CD4-positive, CD25-positive, alpha-beta regulatory T cell (primary cell): Measurements from ENCODE around the gene TRAF7. TPM values are rescaled to one million over a fixed set of nuclear protein-coding genes. Genes with fewer than 3 reads are reported as not detected.
"Not testable (repeated sequence)": the region's sequence is repeated elsewhere in the genome, so short reads cannot be mapped to it uniquely, and the experiment has no call there.

Experiments used
- ATAC-seq, 2 donors: fragments of 150-1000 bp; cut with Tn5 transposase; one replicate each; pipeline ENCODE4 v1.10.0; 2021; ENCODE audit warnings: low read depth in 2 of 2, moderate number of reproducible peaks in 2 of 2, moderate library complexity in 1 of 2
- DNase-seq, 3 donors: peaks; one replicate each; pipeline versions ENCODE4 v3.0.0 to v3.0.0-alpha.2; 2012 to 2022; ENCODE audit warnings: mixed read lengths in 1 of 3
- H3K27ac ChIP-seq: one replicate; pipeline ENCODE4 v1.7.0; 2013; ENCODE audit warnings: mild to moderate bottlenecking, low read length; ENCODE audit not compliant: insufficient read depth, poor library complexity, severe bottlenecking
- H3K27me3 ChIP-seq: one replicate; pipeline ENCODE4 v1.7.0; 2013; ENCODE audit warnings: low read length; ENCODE audit not compliant: control insufficient read depth, insufficient read depth
- H3K36me3 ChIP-seq: one replicate; pipeline ENCODE4 v1.7.0; 2013; ENCODE audit warnings: mild to moderate bottlenecking, low read length, moderate library complexity; ENCODE audit not compliant: control insufficient read depth, insufficient read depth
- H3K4me1 ChIP-seq: 2 replicates; pipeline ENCODE4 v1.7.0; 2013; ENCODE audit warnings: mild to moderate bottlenecking, low read length; ENCODE audit not compliant: insufficient read depth, control insufficient read depth, poor library complexity, severe bottlenecking
- H3K4me3 ChIP-seq: one replicate; pipeline ENCODE4 v1.7.0; 2013; ENCODE audit warnings: low read depth, mild to moderate bottlenecking, low read length, moderate library complexity
- H3K9me3 ChIP-seq, 2 experiments: 1 replicate in 1 of 2; 2 replicates in 1 of 2; pipeline ENCODE4 v1.7.0; 2013; ENCODE audit warnings: low read length in 2 of 2, mild to moderate bottlenecking in 1 of 2, moderate library complexity in 1 of 2; ENCODE audit not compliant: control insufficient read depth in 2 of 2
- H3K27ac Mint-ChIP-seq, 3 donors: one replicate each; pipeline ENCODE4 v1.8.0; 2020 to 2022; ENCODE audit warnings: mild to moderate bottlenecking in 3 of 3, mixed read lengths in 3 of 3, moderate library complexity in 2 of 3
- H3K27me3 Mint-ChIP-seq: one replicate; pipeline ENCODE4 v1.8.0; 2022; ENCODE audit warnings: mild to moderate bottlenecking, mixed read lengths
- H3K36me3 Mint-ChIP-seq: one replicate; pipeline ENCODE4 v1.8.0; 2020; ENCODE audit warnings: mixed read lengths
- H3K4me1 Mint-ChIP-seq, 4 donors: one replicate each; pipeline ENCODE4 v1.8.0; 2020 to 2022; ENCODE audit warnings: mixed read lengths in 4 of 4, mild to moderate bottlenecking in 1 of 4
- H3K4me3 Mint-ChIP-seq, 4 donors: one replicate each; pipeline ENCODE4 v1.8.0; 2020 to 2022; ENCODE audit warnings: mild to moderate bottlenecking in 4 of 4, mixed read lengths in 4 of 4, moderate library complexity in 3 of 4
- H3K9me3 Mint-ChIP-seq, 7 donors: one replicate each; pipeline ENCODE4 v1.8.0; 2020 to 2022; ENCODE audit warnings: mixed read lengths in 7 of 7, mild to moderate bottlenecking in 3 of 7, moderate library complexity in 2 of 7
- polyA plus RNA-seq, 4 donors: library from polyadenylated mRNA; unstranded; fragments of 300-500 nt; fragmentation: Illumina TruSeq; gene quantifications; one replicate each; pipeline ENCODE4 v1.2.3, GENCODE V29; 2021
- total RNA-seq: library from RNA; stranded (reverse); gene quantifications from one replicate; pipeline ENCODE4 v1.2.3, GENCODE V29; 2022

TRAF7 gene
- total and polyA plus RNA-seq, 5 donors from 2014 or later, result 4.0 to 33.4 (median 4.9) TPM

DNA sequence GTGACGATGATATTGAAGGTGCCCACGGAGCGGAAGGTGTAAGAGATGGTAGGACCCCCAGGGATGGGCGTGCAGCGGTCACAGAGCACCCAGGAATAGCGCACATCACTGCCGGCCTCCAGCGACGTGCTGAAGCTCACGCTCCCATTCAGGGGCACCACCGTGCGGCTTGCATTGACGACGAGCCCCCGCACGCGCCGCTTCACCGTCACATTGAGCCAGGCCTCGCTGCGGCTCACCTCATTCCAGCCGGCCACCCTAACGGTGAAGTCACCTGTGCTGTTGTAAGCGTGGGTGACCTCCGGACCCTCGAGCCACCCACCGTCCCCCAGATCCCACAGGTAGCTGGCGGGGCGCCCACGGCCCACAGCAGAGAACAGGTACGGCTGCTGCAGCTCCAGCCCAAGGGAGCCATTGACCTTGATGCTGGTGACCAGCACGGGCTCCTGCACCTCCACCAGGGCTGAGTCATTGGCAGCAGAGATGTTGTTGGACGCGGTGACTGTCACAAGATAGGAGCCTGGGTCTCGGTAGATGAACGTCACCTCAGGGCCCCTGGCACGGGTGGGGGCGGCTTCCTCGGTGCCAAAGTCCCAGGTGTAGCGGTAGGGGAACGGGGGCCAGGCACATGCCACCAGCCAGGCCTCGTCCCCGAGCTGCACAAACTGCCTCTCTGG, 45.1 kb upstream of the TRAF7 start:
- not testable (repeated sequence) for H3K27ac ChIP-seq, H3K4me1 Mint-ChIP-seq, ATAC-seq, H3K4me3 Mint-ChIP-seq, H3K36me3 Mint-ChIP-seq, H3K27me3 Mint-ChIP-seq, H3K4me1 ChIP-seq, DNase-seq, H3K4me3 ChIP-seq, H3K27me3 ChIP-seq, H3K9me3 Mint-ChIP-seq, H3K27ac Mint-ChIP-seq, H3K36me3 ChIP-seq, H3K9me3 ChIP-seq

DNA sequence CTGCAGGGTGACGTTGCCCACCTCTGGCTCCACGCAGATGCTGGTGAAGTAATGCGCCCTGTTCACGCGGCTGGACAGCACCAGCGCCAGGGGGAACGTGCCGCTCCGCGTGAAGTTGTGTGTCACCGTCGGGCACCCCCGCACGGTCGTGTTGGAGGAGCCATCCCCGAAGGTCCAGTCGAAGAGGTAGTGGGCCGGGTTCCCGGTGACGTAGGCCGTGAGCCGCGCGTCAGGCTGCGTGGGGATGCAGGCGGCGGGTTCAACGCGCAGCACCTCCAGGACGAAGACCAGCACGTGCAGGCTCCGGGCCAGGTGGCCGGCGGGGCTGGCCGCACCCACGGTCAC, 44.6 kb upstream of the TRAF7 start:
- H3K27me3 ChIP-seq, ATAC-seq, H3K4me1 Mint-ChIP-seq, H3K27ac ChIP-seq, H3K36me3 Mint-ChIP-seq, H3K36me3 ChIP-seq, H3K4me3 ChIP-seq, H3K27ac Mint-ChIP-seq, H3K9me3 ChIP-seq, H3K9me3 Mint-ChIP-seq, H3K27me3 Mint-ChIP-seq, DNase-seq, H3K4me1 ChIP-seq, H3K4me3 Mint-ChIP-seq: not testable (repeated sequence)

DNA sequence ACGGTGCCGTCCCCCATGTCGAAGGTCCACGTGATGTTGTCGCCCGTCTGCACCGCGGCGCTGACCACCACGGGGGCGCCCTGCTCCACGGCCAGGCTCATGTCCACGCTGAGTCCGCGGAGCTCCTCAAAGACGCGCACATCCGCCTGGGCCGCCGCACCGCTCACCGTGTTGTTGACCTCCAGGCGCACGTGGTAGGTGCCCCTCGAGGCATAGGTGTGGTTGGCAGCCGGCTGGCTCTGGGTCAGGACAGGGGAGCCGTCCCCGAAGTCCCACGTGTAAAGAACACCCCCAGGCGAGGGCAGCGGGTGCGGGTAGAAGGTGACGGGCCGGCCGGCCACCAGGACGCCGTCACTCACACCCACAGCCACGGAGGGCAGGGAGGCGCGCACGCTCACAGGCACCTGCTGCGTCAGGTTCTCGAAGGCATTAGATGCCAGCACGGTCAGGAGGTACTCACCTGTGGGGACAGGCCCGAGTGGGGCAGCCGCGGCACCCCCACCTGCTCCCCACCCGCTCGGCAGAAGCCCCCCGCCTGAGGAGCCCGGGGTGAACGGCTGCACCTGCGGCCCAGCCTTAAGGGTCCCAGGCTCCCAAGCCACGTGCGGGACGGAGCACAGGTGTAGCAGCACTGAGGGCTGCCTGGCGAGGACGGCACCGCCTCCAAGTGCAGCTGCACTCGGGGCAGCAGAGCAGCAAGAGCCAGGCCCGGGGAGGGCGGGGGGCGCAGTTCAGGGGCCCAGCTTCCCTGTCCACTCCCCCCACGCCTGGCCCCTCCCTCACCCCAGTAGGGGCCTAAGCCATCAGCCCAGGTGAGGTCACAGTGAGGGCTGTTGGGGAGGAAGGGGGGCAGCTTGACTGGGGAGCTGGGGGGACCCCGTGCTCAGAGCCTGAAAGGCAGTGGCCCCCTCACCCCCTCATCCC, 43.9 kb upstream of the TRAF7 start:
- not testable (repeated sequence) for H3K9me3 ChIP-seq, H3K36me3 ChIP-seq, H3K27me3 ChIP-seq, H3K27ac ChIP-seq, ATAC-seq, H3K4me3 ChIP-seq, H3K36me3 Mint-ChIP-seq, H3K4me1 ChIP-seq, H3K4me3 Mint-ChIP-seq, H3K9me3 Mint-ChIP-seq, H3K4me1 Mint-ChIP-seq, DNase-seq, H3K27me3 Mint-ChIP-seq, H3K27ac Mint-ChIP-seq

DNA sequence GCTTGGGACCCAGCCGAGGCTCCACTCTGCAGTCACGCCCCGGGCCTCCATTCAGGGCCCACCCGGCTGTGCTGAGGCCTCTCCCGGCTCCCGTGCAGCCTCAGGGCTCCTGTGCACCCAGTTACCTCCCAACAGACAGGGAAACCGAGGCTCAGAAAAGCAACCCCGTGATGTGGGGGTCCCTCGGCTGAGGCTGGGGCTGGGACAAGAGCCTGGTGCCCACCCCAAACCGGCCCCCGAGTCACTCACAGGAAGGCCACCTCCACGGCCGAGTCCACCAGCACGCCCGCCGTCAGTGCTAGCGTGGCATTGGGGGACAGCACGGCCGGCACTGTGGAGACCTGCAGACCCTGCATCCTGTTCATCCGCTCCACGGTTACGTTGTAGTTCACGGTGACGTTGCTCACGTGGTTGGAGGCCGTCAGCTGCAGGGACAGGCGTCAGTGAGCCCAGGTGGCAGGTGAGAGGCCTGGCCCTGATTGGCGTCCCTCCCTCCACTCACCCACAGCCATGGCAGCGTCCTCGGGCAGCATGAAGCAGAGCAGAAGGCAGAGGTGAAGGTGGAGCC, 43.0 kb upstream of the TRAF7 start:
- H3K27me3 ChIP-seq, H3K36me3 ChIP-seq, H3K36me3 Mint-ChIP-seq, ATAC-seq, H3K4me1 Mint-ChIP-seq, H3K27me3 Mint-ChIP-seq, H3K4me3 Mint-ChIP-seq, H3K27ac Mint-ChIP-seq, H3K4me3 ChIP-seq, DNase-seq, H3K4me1 ChIP-seq, H3K9me3 Mint-ChIP-seq, H3K9me3 ChIP-seq, H3K27ac ChIP-seq: not testable (repeated sequence)

DNA sequence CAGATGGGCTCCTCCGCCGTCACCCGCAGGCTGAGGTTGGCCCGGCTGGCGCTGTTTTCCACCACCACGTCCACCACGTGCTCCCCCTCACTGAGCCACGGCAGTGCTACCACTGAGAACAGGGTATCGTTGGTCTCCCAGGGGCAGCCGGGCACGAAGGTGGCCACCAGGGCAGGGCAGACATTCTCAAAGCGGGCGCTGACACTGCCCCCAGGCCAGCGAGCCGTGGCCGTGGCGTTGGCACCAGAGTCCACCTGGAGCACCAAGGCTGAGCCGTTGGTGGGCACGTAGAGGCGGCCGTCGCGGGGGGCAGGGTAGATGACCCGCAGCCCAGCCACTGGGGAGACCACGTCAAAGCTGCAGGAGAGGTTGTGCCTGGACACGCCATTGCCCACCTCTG, 41.4 kb upstream of the TRAF7 start:
- not testable (repeated sequence) for H3K4me3 Mint-ChIP-seq, DNase-seq, H3K27ac ChIP-seq, ATAC-seq, H3K27me3 Mint-ChIP-seq, H3K4me1 ChIP-seq, H3K36me3 ChIP-seq, H3K27me3 ChIP-seq, H3K9me3 Mint-ChIP-seq, H3K27ac Mint-ChIP-seq, H3K9me3 ChIP-seq, H3K4me1 Mint-ChIP-seq, H3K4me3 ChIP-seq, H3K36me3 Mint-ChIP-seq

DNA sequence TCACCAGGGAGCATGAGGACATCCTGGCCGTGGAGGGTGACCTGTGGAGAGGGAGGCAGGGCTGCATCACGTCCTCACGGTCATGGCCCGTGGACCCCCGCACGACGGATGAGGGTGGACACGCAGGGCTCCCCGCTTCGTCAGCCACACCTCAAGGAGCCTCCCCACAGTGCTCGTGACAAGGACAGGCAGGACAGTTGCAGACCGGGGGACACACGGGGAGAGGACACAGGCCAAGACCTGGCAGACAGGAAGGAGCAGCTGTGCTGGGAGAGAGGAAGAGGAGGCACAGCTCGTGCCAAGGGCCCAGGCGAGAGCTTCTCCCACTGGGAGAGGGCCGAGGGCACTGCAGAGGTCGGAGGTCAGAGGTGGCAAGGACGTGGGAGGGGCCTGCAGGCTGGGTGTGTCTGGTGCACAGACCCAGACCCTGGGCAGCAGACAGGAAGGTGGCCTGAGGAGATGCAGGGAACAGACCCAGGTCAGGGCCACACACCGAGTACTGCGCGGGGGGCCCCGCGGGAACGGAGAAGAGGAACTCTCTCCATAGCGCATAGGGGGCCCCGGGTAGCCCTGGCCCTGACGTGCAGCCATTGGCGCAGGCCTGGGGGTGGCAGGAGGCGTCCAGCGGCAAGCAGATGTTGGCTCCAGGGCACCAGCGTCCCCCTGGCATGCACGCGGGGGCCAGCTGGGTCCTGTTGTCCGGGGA, 40.5 kb upstream of the TRAF7 start:
- H3K4me3 ChIP-seq, DNase-seq, ATAC-seq, H3K36me3 ChIP-seq, H3K36me3 Mint-ChIP-seq, H3K9me3 ChIP-seq, H3K4me3 Mint-ChIP-seq, H3K27me3 Mint-ChIP-seq, H3K4me1 ChIP-seq, H3K4me1 Mint-ChIP-seq, H3K27ac ChIP-seq, H3K27me3 ChIP-seq, H3K9me3 Mint-ChIP-seq: not testable (repeated sequence)
- peak overlapping the region in 1 of 3 donors; percentile 25 for H3K27ac Mint-ChIP-seq

DNA sequence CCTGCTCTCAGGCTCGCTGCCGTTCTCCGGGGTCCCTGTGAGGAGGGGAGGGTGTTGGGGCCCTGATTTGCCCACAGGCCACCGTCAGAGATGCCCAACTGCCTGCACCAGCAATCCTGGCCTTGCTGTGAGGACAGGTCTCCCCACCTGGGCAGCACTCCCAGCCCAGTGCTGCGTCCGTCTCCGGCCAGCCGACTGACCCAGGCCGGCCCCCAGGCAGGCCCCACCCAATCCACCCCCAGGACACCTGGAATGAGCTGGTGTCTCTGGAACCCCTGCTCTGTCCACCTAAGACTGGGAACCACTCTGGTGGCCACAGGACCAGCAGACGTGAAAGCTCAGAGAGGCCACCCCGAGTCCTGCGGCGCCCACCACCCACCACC, 40.0 kb upstream of the TRAF7 start:
- DNase-seq (no peak), ATAC-seq (no peak)
- no peaks in the 10 kb centered on the region for H3K4me1 ChIP-seq

More for the DNA sequence above, 40.0 kb upstream of the TRAF7 start:
- H3K27ac Mint-ChIP-seq, result no peak overlapping the region
- H3K9me3 Mint-ChIP-seq, result no peaks in the 10 kb centered on the region
- H3K27ac ChIP-seq, result no peak overlapping the region
- H3K36me3 ChIP-seq, result no peaks in the 10 kb centered on the region
- no peak overlapping the region for H3K4me3 ChIP-seq
- H3K27me3 ChIP-seq, result no peaks in the 10 kb centered on the region
- no peaks in the 10 kb centered on the region for H3K27me3 Mint-ChIP-seq
- H3K4me3 Mint-ChIP-seq, result no peak overlapping the region
- no peaks in the 10 kb centered on the region for H3K9me3 ChIP-seq
- H3K36me3 Mint-ChIP-seq, result no peaks in the 10 kb centered on the region
- H3K4me1 Mint-ChIP-seq, result peaks cover 0 to 4% (median 0%) of the 10 kb centered on the region in 4 donors
